GM15510 (cell line): ENCODE measurements around the gene SRMS.

Experiments used
- POLR2A ChIP-seq: IDR thresholded peaks from 3 replicates; pipeline ENCODE4 v1.6.1; 2011; ENCODE audit warnings: borderline replicate concordance; ENCODE audit not compliant: insufficient read length; ENCODE audit errors: extremely low read depth

The SRMS gene

GRCh38 chr20:63500151-63500901, 47.2 kb downstream of the SRMS start:
- TF ChIP-seq POLR2A = no peak

- no peak for TF ChIP-seq POLR2A
Measured at GRCh38 chr20:63499338-63499969, 48.1 kb downstream of the SRMS start.

GRCh38 chr20:63498960-63499337, 48.6 kb downstream of the SRMS start, which contains the start of gene EEF1A2:
EEF1A2 (minus strand) TSS chr20:63499083; CDS start chr20:63497763, 1,320 bp downstream.
- TF ChIP-seq POLR2A = no peak

GRCh38 chr20:63497946-63498935, 49.3 kb downstream of the SRMS start:
- no peak for TF ChIP-seq POLR2A

- no peak for TF ChIP-seq POLR2A
Measured at GRCh38 chr20:63497138-63497945, 50.2 kb downstream of the SRMS start.

GRCh38 chr20:63496596-63497120, 50.9 kb downstream of the SRMS start:
- TF ChIP-seq POLR2A = no peak

- TF ChIP-seq POLR2A = no peak
Measured at GRCh38 chr20:63495741-63496595, 51.6 kb downstream of the SRMS start.

- TF ChIP-seq POLR2A = no peak
Measured at GRCh38 chr20:63495167-63495720, 52.3 kb downstream of the SRMS start.

- TF ChIP-seq POLR2A = no peak
Measured at GRCh38 chr20:63494420-63495166, 53.0 kb downstream of the SRMS start.

- TF ChIP-seq POLR2A = no peak
Measured at GRCh38 chr20:63494084-63494419, 53.5 kb downstream of the SRMS start.

- no peak for TF ChIP-seq POLR2A
Measured at GRCh38 chr20:63493563-63494020, 54.0 kb downstream of the SRMS start.

GRCh38 chr20:63492982-63493381, 54.6 kb downstream of the SRMS start:
- no peak for TF ChIP-seq POLR2A
